IPS DF 4.7 (cell line): ENCODE measurements around the gene PATE4.
A peak's percentile ranks its signal among the peaks of the same experiment; 100 is the strongest.

Experiments
- DNase-seq: peaks from one replicate; pipeline ENCODE4 v3.0.0-alpha.2; 2013; ENCODE audit warnings: low spot score; ENCODE audit errors: extremely low read depth

PATE4 gene

GRCh38 chr11:125887373-125888324 lies 54.5 kb downstream of the PATE4 start, which contains the start of gene HYLS1:
Gene HYLS1, plus strand, starts transcription at chr11:125887668. Its CDS starts 11,701 bp downstream, at chr11:125899369.
- DNase-seq, result peak; percentile 79
